Mononuclear cell (primary cell): Measurements from ENCODE around the gene VEGFC. TPM values are rescaled to one million over a fixed set of nuclear protein-coding genes. Genes with fewer than 3 reads are reported as not detected.

Source experiments
- H3K27me3 ChIP-seq: 2 replicates; pipeline ENCODE4 v1.6.0; 2011; ENCODE audit warnings: low read length, control low read depth; ENCODE audit not compliant: insufficient read depth
- H3K4me1 ChIP-seq: 2 replicates; pipeline ENCODE4 v1.5.1; 2011; ENCODE audit warnings: mild to moderate bottlenecking, low read length, control low read depth; ENCODE audit not compliant: insufficient read depth
- H3K4me3 ChIP-seq: 2 replicates; pipeline ENCODE4 v1.5.1; 2011; ENCODE audit warnings: mild to moderate bottlenecking, low read length, moderate library complexity
- H3K9me3 ChIP-seq: 2 replicates; pipeline ENCODE4 v1.5.1; 2011; ENCODE audit warnings: low read depth, mild to moderate bottlenecking, control low read depth, low read length
- total RNA-seq: library from RNA; depleted of rRNA; stranded (reverse); fragments of >200 nt; gene quantifications from one replicate; pipeline ENCODE4 v1.2.3, GENCODE V29; 2012

VEGFC gene
- total RNA-seq, 1 donor = 0.42 TPM

- Histone ChIP-seq H3K4me3 (no peak overlapping the region), H3K4me1 (no peaks in the 10 kb centered on the region), H3K27me3 (no peaks in the 10 kb centered on the region), H3K9me3 (peaks cover 6% of the 10 kb centered on the region)
Measured at GRCh38 chr4:176718881-176719280, 73.8 kb downstream of the VEGFC start.

DNA sequence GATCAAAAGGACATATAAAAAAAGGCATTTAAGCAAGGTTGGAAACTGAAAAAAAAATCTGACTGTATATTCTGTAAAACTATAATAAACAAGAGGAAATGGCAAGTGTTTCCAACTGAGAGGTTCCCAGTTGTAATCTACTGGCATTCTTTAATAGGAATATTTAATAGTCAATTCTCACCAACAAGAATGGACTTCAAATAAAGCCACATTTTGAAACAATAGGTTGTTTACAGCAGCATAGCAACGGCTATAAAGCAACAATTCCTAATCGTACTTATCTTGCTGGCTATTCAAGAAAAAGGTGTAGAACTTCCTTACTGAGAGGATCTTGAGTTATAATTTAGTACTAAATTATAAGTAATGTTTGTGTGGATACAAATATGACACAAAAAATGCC is 75.5 kb downstream of the VEGFC start:
- Histone ChIP-seq H3K4me1 (no peaks in the 10 kb centered on the region), H3K27me3 (no peaks in the 10 kb centered on the region), H3K4me3 (no peak overlapping the region), H3K9me3 (peaks cover 6% of the 10 kb centered on the region)

DNA sequence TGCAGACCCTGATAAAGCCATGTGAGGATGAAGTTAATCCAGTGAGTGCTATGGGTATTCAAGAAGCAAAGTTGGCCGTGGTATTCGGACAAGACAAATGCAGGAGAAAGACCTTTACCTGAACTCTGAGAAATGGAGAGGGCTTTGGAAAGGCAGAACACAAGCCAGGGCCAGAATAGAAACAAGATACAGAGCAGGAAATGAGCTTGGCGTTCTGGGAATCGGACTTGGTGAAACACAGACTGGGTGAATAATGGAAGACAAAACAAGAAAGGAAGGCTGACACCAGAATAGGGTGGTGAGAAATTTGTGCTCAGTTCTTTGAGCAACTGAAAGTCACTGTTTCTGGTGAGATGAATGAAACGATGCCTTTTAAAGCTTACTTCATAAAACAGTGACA is 83.3 kb downstream of the VEGFC start:
- Histone ChIP-seq H3K27me3 (no peaks in the 10 kb centered on the region), H3K4me1 (no peaks in the 10 kb centered on the region), H3K9me3 (no peaks in the 10 kb centered on the region), H3K4me3 (no peak overlapping the region)

- Histone ChIP-seq H3K9me3 (no peaks in the 10 kb centered on the region), H3K4me1 (no peaks in the 10 kb centered on the region), H3K4me3 (no peak overlapping the region), H3K27me3 (no peaks in the 10 kb centered on the region)
Measured at GRCh38 chr4:176708771-176709311, 83.9 kb downstream of the VEGFC start.

DNA sequence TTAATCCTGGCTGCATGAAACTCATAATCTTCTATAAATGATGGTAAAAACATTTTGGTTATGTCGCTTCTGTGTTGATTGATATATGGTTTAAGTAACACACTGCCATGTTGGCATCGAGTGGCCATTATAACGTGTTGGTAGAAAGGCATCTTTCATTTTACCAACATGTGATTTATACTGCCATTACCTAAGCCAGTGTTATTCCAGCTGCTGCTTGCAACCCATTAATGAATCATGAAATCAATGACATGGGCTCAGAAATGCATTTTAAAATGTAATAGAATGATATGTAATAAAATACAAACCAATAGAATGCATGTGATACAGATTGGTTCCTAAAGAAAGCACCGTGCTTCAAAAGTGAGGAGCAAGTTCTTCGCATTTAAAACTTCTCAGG is 102.0 kb downstream of the VEGFC start:
- Histone ChIP-seq H3K27me3 (no peaks in the 10 kb centered on the region), H3K4me1 (no peaks in the 10 kb centered on the region), H3K9me3 (no peaks in the 10 kb centered on the region), H3K4me3 (no peak overlapping the region)

DNA sequence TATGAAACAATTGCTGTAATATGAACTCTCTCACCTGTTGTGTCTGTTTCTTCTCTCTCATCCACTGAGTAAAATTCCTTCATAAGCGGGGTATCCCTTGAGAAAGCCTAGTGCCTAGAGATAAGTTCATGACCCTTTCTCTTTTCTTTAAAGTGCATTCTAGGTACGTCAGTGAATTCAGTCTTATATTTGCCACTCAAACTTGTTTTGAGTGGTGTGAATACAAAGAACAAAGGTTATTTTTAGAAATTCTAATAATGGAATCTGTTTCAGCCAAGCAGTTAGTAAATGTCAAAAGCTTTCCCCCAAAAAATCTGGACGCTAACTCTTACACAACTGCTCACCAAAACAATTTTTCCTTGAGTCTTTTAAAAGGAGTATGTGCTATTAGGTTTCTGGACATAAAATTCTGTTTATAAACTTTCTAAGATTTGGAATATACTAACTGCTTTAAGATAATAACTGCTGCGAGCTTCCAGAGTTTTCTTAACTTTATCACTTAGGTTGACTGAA is 112.0 kb downstream of the VEGFC start:
- Histone ChIP-seq H3K4me1 (no peaks in the 10 kb centered on the region), H3K4me3 (no peak overlapping the region), H3K27me3 (no peaks in the 10 kb centered on the region), H3K9me3 (no peaks in the 10 kb centered on the region)

DNA sequence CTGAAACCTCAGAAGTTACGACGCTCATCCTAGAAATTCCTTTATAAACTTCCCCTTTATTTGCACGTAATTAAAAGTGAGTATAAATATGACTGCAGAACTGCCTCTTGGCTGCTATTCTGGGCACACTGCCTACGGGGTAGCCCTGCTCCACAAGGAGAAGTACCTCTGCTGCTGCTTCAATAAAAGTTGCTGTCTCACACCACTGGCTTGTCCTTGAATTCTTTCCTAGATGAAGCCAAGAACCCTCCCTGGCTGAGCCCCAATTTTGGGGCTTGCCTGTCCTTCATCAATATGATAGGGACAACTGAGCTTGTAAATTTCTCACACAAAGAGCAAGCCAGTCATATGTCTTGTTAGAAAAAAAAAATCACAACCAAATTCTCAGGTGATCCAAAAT is 115.8 kb downstream of the VEGFC start:
- Histone ChIP-seq H3K9me3 (no peaks in the 10 kb centered on the region), H3K4me3 (no peak overlapping the region), H3K4me1 (no peaks in the 10 kb centered on the region), H3K27me3 (no peaks in the 10 kb centered on the region)

DNA sequence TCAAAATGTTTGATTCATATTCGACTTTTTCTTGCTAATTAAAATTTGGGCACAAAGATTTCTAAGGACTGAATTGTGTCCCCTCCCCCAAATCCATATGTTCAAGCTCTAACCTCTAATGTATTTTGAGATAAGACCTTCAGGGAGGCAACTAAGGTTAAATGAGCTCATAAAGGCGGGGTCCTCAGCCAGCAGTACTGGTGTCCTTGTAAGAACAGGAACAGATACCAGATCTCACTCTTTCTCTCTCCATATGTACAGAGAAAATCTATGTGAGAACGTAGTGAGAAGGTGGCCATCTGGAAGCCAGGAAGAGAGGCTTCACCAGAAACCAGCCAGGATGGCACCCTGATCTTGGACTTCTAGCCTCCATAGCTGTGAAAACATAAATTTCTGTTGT is 116.9 kb downstream of the VEGFC start:
- Histone ChIP-seq H3K27me3 (no peaks in the 10 kb centered on the region), H3K4me3 (no peak overlapping the region), H3K4me1 (no peaks in the 10 kb centered on the region), H3K9me3 (no peaks in the 10 kb centered on the region)

GRCh38 chr4:176671532-176671931 is 121.2 kb downstream of the VEGFC start:
- Histone ChIP-seq H3K9me3 (no peaks in the 10 kb centered on the region), H3K4me1 (no peaks in the 10 kb centered on the region), H3K4me3 (no peak overlapping the region), H3K27me3 (no peaks in the 10 kb centered on the region)

- Histone ChIP-seq H3K4me1 (no peaks in the 10 kb centered on the region), H3K9me3 (no peaks in the 10 kb centered on the region), H3K27me3 (no peaks in the 10 kb centered on the region), H3K4me3 (no peak overlapping the region)
Measured at GRCh38 chr4:176668324-176668723, 124.4 kb downstream of the VEGFC start.

DNA sequence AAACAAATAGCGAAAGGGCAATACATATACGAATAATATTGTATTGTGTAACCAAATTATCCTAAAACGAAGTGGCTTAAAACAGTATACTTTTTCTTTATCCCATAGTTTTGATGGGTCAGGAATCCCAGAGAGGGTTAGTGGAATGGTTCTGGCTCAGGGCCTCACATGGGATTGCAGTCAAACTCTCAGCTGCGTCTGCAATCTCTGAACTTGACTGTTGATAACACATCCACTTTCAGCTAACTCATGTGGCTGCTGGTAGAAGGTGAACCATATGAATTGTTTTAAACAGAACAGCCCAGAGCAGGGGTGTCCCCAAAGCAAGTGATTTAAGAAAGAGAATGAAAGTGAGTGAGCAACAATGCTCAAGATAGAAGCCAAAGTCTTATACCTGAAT is 127.8 kb downstream of the VEGFC start:
- Histone ChIP-seq H3K4me3 (no peak overlapping the region), H3K27me3 (no peaks in the 10 kb centered on the region), H3K4me1 (no peaks in the 10 kb centered on the region), H3K9me3 (no peaks in the 10 kb centered on the region)

- no peak overlapping the region for H3K4me3 ChIP-seq
- no peaks in the 10 kb centered on the region for H3K4me1 ChIP-seq
- H3K27me3 ChIP-seq = no peaks in the 10 kb centered on the region
- H3K9me3 ChIP-seq = no peaks in the 10 kb centered on the region
Measured at GRCh38 chr4:176660561-176660960, 132.2 kb downstream of the VEGFC start.

GRCh38 chr4:176656108-176656507 is 136.6 kb downstream of the VEGFC start:
- Histone ChIP-seq H3K9me3 (no peaks in the 10 kb centered on the region), H3K4me3 (no peak overlapping the region), H3K4me1 (no peaks in the 10 kb centered on the region), H3K27me3 (no peaks in the 10 kb centered on the region)

- no peak overlapping the region for H3K4me3 ChIP-seq
- no peaks in the 10 kb centered on the region for H3K27me3 ChIP-seq
- H3K9me3 ChIP-seq = no peaks in the 10 kb centered on the region
- no peaks in the 10 kb centered on the region for H3K4me1 ChIP-seq
Measured at GRCh38 chr4:176654565-176655216, 138.0 kb downstream of the VEGFC start.

DNA sequence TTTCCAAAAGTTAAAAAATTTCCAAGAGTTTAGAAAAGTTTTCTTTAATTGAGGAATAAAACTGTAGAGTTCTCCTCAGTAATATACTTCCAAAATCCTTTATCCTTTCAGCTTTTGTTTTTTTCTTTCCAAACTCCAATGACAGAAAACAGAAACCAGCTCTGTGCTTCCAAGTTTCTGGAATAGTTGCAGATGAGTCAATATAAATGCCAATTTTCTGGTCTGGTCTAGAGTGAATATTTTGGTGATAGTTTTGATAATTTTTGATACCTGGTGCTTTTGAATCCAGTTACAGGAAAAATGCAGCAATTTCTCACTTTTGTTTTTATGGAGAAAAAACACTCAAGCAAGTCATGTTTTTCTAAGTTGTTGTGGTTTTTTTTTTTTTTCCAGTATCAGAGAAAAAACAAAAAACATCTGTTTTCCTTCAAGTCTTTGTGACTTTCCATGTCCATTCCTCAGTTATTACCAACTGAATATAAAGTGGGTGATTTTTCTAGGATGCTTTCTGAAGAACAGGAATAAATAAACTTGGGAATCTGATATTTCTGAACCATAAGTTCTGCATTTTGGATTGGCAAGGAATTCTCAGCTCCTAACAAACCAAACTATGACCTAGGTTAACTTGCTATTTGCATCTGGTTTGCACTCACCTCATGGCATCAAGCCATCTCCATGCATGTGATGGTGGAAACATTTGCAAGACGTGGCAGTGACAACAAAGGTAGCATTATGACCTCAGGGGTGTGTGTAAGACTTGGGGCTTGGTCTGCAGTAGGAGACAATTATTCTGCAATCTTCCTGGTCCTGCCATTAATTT is 139.1 kb downstream of the VEGFC start:
- Histone ChIP-seq H3K27me3 (no peaks in the 10 kb centered on the region), H3K9me3 (no peaks in the 10 kb centered on the region), H3K4me3 (no peak overlapping the region), H3K4me1 (no peaks in the 10 kb centered on the region)
